ENCODE data around the gene KCNA1.

KCNA1 gene

DNA sequence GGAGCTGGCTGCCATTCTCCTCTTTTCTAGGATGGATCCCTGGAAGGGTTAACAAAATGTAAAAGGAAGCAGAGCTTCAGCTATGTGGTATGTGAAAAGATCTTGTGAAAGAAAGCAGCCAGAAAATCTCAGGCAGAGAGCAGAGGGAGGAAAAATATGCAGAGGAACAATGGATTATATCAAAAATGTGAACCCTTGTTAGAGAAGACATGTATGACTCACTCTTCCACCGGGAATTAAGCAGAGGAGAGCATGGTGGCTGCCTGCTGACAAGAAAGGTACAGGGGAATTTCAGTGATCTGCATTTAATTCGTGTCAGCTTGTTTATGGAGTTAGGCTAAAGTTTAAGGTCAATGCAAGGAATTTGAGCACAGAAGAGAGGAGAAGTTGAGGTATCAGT lies 46.3 kb downstream of the KCNA1 start:
- in situ Hi-C loops (cut with HindIII; ENCODE audit: low pct_unique_long_range_greater_than_20kb, low sequenced_read_pairs), result no loop called here
- no peak for DNase-seq (ENCODE audit: low read depth in 1 of 2, low spot score in 1 of 2)
- TF ChIP-seq JUND (IDR thresholded peaks at IDR 0.05; ENCODE audit: low read depth), result no peak

DNA sequence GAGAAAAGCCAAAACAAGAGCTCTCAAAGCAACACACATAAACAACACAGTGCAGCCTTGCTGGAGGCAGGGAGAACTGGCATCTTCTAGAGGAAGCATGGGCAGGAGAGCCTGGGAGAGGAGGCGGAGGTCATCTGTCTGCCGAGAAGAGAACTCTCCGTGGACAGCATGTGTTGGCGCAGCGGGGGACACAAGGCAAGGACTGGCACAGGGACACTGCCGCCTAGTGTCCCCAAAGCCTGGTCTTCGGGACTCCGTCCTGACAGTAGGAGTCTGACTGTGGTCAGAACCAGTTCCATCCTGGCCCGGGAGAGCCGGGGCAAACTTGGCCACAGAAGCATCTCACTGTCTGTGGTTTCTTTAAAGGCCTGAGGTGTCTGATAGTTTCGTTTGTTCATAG lies 47.3 kb downstream of the KCNA1 start:
- TF ChIP-seq JUND (IDR thresholded peaks at IDR 0.05; ENCODE audit: low read depth), result no peak
- in situ Hi-C loops (cut with HindIII; ENCODE audit: low pct_unique_long_range_greater_than_20kb, low sequenced_read_pairs), result no loop called here
- DNase-seq (ENCODE audit: low read depth in 1 of 2, low spot score in 1 of 2), result no peak

DNA sequence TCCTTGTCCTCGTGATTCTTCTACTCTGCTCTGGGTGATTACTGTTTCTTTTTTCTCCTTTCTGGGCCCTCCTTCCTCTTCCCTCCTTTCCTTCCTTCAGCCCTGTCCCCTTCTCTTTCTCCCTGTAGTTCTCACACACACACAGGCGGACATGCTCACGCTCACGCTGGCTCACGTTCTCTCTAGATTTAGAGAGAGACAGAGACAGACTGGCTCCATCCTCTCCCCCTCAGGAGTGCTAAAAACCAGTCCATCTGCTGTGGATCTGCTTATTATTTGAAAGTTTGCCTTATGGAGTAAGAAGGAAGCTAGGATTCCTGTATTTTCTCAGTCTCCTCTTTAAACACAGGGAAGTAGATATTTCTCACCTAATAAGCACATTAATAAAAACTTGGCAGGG lies 48.1 kb downstream of the KCNA1 start:
- DNase-seq (ENCODE audit: low read depth in 1 of 2, low spot score in 1 of 2), result no peak
- in situ Hi-C loops (cut with HindIII; ENCODE audit: low pct_unique_long_range_greater_than_20kb, low sequenced_read_pairs), result no loop called here
- no peak for TF ChIP-seq JUND (IDR thresholded peaks at IDR 0.05; ENCODE audit: low read depth)

DNA sequence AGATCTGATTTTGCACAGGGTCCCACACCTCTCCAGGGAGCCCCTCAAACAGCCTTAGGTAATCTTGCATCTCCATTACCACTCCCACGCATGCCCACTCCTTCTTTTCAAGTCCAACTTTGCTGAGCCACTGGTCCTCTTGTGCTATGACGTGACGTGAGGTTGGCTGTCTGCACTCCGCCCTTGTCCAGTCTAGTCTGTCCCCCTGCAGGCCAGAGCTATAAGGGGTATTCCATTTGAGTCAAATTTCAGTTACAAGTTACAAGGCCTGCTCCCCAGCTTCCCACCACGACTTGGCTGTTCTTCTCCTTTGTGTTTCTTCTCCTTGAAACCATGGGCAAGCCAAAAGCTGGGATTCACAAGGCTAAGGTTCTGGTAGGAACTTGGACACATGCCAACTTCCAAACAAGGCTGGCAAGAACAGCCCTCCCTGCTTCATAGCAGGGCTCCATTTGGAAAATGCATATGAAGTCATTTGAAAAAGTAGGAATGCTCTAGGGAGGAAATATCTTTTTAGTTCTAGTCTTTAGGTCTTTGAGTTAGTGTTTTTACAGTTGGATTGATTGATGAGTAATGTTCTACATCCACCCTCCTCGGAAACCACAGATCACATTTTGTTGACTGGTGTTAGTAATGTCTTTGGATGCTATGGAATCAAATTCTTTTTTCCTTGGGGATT lies 49.1 kb downstream of the KCNA1 start:
- in situ Hi-C loops (cut with HindIII; ENCODE audit: low pct_unique_long_range_greater_than_20kb, low sequenced_read_pairs), result no loop called here
- DNase-seq (ENCODE audit: low read depth in 1 of 2, low spot score in 1 of 2), result no peak
- no peak for TF ChIP-seq JUND (IDR thresholded peaks at IDR 0.05; ENCODE audit: low read depth)

DNA sequence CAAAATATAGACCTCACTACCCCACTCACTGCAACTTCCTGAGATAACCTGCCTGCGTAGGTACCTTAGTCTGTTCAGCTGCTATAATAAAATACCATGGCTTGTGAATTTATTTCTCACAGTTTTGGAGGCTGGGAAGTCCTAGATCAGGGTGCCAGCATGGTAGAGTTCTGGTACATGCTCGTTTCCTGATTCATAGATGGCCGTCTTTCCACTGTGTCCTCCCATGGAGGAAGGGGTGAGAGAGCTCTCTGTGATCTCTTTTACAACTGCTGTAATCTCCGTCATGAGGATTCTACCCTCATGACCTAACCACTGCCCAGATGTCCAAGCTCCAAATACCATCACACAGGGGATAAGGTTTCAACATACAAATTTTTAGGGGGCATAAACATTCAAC lies 49.7 kb downstream of the KCNA1 start:
- TF ChIP-seq JUND (IDR thresholded peaks at IDR 0.05; ENCODE audit: low read depth), result no peak
- in situ Hi-C loops (cut with HindIII; ENCODE audit: low pct_unique_long_range_greater_than_20kb, low sequenced_read_pairs), result no loop called here

DNA sequence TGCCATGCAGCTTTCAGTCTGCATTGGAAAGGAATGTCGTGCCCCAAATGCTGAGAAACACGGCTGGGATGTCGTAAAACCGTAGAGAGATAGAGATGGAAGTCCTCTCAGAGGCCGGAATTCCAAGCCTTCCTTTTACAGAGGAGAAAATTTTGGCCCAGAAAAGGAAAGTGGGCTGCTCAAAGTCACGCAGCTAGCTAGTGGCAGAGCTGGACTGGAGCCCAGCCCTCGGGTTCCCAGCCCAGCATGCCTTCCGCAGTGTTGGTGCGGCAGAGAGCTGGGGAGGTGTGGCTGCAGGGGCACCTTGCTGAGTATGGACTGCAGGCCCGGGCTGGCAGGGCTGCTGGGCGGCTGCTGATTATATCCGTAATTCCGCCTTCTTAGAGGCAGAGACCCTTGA lies 50.3 kb downstream of the KCNA1 start:
- in situ Hi-C loops (cut with HindIII; ENCODE audit: low pct_unique_long_range_greater_than_20kb, low sequenced_read_pairs), result no loop called here
- TF ChIP-seq JUND (IDR thresholded peaks at IDR 0.05; ENCODE audit: low read depth), result no peak
- no peak for DNase-seq (ENCODE audit: low read depth in 1 of 2, low spot score in 1 of 2)

More for the DNA sequence above, 49.7 kb downstream of the KCNA1 start:
- DNase-seq (ENCODE audit: low read depth in 1 of 2, low spot score in 1 of 2), result no peak

DNA sequence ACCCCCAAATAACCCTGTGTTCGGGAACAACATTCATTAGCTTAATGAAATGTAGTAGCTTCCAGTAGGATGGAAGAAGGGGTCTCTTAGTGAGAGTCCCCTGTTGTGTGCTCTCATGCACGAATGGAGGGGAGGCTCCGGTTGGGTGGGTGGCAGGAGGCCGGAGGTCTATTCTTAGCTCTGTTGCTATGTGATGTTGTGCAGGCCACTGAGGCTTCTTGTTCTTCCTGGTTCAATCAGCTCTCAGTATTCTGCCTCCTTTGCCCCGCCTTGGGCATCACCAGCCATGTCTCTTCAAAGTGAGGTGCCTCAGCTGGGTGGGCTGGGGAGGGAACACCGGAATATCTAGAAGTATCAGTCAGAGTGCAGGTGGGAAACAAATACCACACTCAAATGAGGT lies 50.8 kb downstream of the KCNA1 start:
- in situ Hi-C loops (cut with HindIII; ENCODE audit: low pct_unique_long_range_greater_than_20kb, low sequenced_read_pairs), result no loop called here
- no peak for TF ChIP-seq JUND (IDR thresholded peaks at IDR 0.05; ENCODE audit: low read depth)
- no peak for DNase-seq (ENCODE audit: low read depth in 1 of 2, low spot score in 1 of 2)

DNA sequence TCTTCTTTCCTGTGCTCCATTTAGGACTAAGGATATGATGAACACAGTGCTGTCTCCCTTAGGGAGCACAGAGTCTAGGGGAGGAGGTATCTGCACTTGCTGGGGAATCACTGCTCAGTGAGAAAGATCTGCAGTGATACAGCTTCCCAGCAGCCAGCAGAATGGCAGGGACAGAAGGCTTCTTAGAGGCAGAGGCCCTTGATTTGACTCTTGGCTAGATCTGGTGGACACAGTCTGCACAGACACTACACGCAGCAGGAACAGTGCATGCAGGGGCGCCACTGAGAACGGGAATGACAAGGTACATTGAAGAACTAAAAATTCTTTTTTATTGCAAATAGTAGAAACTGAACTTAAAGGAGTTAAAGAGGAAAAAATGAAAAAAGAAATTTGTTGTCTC lies 51.6 kb downstream of the KCNA1 start:
- in situ Hi-C loops (cut with HindIII; ENCODE audit: low pct_unique_long_range_greater_than_20kb, low sequenced_read_pairs), result no loop called here
- TF ChIP-seq JUND (IDR thresholded peaks at IDR 0.05; ENCODE audit: low read depth), result no peak
- no peak for DNase-seq (ENCODE audit: low read depth in 1 of 2, low spot score in 1 of 2)

DNA sequence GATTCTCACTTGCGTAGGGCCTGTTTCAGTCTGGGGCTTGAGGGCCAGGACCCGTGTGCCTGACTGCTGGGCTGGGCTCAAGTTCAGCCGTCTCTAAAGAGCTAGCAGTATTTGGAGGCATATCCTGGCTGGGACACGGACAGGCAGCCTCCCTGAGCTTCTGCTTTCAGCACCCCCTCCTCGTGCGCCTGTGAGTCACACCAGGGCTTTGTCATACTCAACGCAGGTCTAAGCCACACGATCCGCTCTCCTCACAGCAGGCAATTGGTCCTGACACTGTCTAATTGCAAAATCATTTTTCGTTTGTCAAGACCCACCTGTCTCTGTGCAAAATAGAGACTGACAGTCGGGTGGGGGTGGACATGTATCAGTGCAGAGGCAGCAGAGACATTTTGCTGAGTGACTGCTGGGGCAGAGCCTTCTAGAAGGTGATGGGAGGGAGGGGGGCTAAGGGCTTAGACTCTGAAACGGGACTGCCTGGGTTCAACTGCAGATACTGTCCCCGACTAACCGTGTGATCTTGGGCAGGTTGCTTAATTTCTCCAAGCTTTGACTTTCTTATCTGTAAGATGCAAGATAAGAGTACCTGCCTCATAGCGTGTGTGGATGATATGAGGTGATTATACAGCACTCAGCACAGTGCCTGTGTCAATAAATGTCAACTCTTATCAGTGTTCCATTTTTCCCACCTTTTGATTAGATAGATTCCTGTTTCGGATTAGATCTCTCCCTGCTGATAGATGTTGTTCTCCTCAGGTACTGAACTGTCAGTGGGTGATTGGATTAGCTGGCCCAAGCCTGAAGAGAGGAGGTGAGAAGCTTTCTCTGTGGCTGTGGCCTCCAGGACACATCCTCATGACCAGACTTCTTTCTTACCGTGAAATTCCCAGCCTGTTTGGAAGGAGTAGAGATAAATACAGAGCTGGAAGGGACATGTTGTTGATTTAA lies 53.1 kb downstream of the KCNA1 start:
- DNase-seq (ENCODE audit: low read depth in 1 of 2, low spot score in 1 of 2), result no peak
- in situ Hi-C loops (cut with HindIII; ENCODE audit: low pct_unique_long_range_greater_than_20kb, low sequenced_read_pairs), result no loop called here
- TF ChIP-seq JUND (IDR thresholded peaks at IDR 0.05; ENCODE audit: low read depth), result no peak
